HG03571 (cell line): ENCODE results near the gene PACRG.

Experiments
- ATAC-seq: cut with Tn5 transposase; IDR thresholded peaks from one replicate; pipeline ENCODE4 v1.9.1; 2021; ENCODE audit not compliant: unreplicated experiment

Gene PACRG

DNA sequence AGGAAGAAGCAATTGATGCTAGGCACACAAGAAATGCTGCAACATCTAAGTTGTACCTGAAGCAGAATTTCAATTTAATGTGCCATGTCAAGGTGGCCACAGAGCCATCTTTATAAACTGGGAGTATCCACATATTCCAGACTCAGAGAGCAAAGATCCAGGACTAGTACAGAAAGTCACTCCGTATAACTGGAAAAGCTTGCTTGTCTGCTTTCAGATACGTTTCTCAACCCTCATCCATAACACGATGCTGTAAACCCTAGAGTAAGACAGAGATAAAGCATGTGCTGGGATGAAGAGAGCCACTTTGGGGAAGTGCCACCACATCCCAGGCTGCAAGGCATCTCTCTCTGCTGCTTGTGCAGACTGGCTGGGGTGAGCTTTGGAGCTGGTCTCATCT is 134.7 kb downstream of the PACRG start:
- ATAC-seq, result no peak

DNA sequence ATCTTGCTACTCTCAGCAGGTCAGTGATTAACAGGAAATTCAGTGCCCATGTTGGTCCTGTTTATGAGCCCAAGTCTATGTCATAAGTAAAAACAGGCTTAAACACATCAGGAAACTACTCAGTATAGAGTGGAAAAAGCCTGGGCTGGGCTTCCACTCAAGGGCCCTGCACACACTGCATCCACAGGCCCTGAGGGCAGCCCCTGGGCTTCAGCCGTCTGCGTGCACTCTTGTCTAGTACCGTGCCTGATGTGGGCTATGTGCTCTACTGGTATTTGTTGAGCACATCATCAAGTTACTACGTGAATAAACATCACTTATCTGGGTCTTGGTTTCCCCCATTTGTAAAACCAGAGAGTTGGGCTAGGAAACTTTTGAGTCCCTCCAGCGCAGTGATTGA is 135.2 kb downstream of the PACRG start:
- ATAC-seq, result no peak

- no peak for ATAC-seq
Measured at GRCh38 chr6:162863821-162864220, 136.0 kb downstream of the PACRG start.

GRCh38 chr6:162864911-162865310 is 137.1 kb downstream of the PACRG start:
- no peak for ATAC-seq

GRCh38 chr6:162866656-162867055 is 138.9 kb downstream of the PACRG start:
- no peak for ATAC-seq

DNA sequence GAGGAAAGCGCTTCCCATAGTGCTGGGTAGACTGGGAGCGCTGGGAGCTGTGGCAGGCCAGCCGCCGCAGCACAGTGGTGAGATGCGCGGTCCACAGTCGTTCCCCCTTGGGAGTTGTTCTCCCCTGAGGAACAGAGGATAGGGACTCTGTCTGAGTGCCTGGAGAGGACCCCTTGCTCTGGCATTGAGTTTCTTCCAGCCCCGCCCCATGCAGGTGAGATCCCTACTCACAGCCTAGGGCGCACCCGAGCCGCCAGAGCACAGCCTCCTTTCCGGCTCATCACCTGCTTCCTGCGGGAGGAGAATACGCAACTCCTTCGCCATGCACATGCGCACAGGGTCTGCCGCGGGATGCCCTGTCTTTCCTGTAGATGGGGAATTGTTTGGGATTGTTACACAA is 140.6 kb downstream of the PACRG start:
- no peak for ATAC-seq

DNA sequence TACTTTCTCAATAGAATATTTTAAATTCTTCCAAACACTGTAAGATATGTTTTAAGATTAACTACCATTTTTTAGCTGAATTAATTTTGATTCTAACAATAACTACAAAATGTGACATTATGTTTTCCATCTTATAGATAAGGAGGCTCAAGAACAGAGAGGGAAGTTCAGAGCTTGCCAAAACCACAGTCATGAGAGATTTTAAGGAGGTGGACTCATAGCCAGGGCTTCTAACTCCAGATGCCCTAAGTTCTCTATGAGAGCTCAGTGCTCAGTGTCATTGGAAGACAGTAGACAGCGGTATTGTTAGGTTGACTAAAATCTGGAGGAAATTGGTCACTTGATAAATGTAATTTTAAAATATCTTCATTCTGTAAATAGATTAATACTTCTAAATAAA is 144.2 kb downstream of the PACRG start:
- no peak for ATAC-seq

DNA sequence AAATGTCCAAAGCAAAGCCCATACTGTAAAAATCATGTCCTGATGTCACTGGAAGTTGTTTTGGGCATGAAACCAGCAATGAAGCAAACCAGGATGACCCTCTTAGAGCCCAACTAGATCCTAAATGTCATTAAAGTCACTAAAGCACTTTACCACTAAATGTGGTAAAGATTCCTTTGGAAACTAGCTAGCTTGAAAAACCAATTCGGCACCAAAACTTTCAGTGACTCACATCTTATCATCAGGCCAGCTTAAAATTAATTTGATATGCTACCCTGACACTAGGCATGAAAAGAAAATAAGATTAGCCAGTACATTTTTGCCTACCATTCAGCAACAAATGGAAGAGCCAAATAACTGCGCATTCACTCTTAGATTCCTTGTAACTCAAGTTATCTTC is 145.8 kb downstream of the PACRG start:
- no peak for ATAC-seq

DNA sequence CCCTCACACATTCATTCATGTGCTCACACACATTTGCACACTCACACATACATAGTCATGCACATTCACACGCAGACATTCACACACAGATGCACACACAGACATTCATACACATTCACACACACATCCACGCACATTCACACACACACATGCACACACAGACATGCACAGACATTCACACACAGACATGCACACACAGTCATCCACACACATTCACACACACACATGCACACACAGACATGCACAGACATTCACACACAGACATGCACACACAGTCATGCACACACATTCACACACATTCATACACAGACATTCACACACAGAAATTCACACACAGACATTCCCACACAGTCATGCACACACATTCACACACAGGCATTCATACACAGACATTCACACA is 147.3 kb downstream of the PACRG start:
- no peak for ATAC-seq

GRCh38 chr6:162882801-162883481 is 155.2 kb downstream of the PACRG start:
- ATAC-seq, result no peak

DNA sequence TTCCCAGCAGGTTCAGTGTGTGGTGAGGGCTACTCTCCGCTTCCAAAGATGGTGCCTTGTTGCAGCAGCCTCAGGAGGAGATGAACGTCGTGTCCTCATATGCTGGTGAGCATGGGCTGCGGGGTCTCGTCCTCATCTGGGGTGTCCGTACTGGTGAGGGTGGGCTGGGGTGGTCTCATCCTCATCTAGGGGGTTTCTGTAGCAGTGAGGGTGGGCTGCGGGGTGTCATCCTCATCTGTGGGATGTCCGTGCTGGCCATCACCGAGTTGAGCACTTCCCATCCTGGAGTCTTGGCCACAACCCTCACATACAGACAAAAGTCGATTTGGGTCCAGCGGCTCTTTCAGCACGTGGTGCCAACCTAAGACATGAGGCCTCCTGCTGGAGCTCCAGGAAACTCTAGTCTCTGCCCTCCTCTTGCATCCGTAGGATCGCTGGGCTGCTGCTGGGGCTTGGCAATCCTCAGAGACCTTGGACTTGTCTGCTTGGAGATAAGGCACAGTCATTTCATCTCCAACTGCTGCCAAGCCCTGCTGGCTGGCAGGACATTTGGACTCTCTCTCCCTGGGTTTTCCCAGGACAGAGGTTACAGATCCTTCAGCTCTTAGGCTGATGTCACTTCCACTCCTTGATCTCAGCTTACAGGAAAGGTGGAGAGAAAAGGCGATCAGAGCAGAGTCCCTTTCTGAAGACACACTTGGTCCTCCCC is 160.4 kb downstream of the PACRG start:
- ATAC-seq, result no peak

DNA sequence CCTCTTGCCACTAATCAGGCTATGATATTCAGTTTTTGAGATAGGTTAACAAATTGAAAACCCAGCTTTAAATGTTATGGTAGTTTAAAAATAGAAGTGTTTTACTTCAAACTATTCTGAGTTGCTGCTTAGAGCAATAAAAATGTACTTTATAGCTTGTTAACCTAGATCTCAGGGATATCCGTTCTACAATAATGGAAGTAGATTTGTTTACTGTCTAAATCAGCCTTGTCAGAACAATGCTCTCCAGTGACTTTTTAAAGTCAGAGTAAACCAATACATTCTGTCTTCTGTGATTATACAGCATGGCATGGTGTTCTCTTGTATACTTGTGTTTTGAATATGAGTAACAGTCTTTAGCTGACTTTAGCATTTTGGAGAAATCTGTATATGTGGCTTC is 161.5 kb downstream of the PACRG start:
- no peak for ATAC-seq

GRCh38 chr6:162898011-162898410 is 170.2 kb downstream of the PACRG start:
- ATAC-seq, result no peak

- ATAC-seq, result no peak
Measured at GRCh38 chr6:162899148-162899547, 171.4 kb downstream of the PACRG start.

DNA sequence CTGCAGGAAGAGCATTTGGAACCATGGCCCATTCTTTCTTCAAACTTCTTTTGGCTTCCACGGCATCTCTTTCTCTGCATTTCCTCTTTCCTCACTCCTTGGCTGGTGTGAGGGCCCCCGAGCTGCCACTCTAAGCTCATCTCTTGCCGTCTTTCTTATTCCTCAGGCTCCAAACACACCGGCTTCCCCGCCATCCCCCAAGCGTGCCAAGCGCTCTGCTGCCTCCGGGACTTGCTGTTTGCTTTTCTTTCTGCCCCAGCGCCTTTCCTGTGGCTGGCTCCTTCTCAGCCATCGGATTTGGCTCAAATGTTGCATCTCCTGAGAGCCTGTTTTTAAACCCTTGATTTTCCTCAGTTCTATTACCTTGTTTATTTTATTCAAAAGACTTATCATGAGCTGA is 172.7 kb downstream of the PACRG start:
- ATAC-seq, result no peak

- ATAC-seq, result no peak
Measured at GRCh38 chr6:162904069-162904663, 176.4 kb downstream of the PACRG start.

DNA sequence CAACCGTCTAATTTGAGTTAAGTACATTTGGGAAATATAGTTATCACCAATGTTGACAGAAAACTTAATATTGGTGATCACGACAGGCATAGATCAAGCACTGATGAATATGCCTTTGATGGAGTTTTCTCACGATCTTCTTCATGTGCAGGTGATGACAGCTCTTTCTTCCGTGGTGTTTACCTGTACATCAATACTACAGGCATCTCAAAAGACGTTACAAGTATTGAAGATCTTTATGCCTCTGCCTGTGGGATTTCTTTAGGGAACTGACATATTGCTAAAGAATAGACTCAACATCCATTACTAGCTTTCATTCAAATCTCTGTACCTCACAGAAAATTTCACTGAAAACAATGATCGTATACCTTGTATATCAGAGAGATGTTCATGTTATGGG is 178.7 kb downstream of the PACRG start:
- ATAC-seq, result no peak

- no peak for ATAC-seq
Measured at GRCh38 chr6:162907876-162908481, 180.2 kb downstream of the PACRG start.

DNA sequence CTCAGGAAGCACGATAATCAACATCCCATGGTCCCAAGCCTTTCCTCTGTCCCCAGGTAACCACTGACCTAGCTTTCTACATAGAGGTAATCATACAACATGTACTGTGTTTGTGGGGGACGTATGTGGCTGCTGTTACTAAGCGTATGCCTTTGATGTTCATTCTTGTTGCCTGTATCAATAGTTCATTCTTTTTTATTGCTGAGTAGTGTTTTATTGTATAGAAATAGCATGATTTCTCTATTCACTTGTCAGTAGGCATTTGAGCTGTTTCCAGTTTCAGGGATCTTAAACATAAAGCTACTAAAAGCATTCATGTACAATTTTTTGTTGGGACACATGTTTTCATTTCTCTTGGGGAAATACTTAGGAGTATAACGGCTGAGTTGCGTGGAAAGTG is 185.4 kb downstream of the PACRG start:
- ATAC-seq, result no peak

DNA sequence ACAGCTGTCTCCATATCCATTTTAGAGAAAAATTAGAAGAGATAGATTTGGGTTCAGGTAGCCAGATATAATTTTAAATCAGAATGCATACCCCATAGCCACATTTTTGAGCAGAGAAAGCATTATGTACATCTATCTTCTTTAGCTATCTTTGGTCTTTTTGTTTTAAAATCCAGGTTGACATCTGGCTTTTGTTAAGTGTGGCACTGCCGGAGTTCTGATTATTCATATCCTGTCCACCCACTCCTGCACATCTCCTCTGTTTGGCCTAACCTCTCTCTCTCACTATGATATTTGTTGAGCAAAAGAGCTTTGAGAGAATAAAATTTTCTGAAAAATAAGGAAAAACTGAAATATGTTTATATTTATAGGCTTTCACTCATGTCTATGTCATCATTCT is 189.7 kb downstream of the PACRG start:
- ATAC-seq, result no peak

- no peak for ATAC-seq
Measured at GRCh38 chr6:162921062-162921461, 193.3 kb downstream of the PACRG start.

DNA sequence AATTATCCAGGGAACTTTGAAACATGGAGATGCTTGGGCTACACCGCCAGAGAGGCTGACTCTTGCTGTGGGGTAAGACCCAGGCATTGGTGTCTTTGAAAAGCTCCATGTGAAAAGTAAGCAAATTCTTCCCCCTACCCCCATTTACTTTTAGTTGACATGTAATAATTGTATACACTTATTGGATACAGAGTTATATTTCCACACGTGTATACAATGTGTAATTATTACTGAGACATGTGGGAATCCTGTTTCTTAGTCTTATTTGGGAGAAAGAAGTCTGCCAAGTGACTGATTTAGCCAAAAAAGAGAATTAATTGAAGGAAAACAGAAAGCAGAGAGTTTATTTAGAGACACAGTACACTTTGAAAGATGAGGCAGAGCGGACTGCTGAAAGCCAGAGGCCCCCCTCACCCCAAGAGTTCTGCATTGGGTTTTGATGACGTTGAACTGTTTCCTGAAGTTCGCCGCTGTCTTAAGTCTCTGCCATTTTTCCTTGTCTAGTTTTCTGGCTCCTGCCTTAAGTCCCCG is 193.8 kb downstream of the PACRG start:
- no peak for ATAC-seq
